Astrocyte (in vitro differentiated cells and primary cell): ENCODE measurements around the gene ZFYVE28. TPM values are rescaled to one million over a fixed set of nuclear protein-coding genes. Genes with fewer than 3 reads are reported as not detected.

Source experiments
- DNase-seq: peaks from one replicate; pipeline ENCODE4 v3.0.0-alpha.2; 2010; ENCODE audit warnings: low read depth
- FAIRE-seq: peaks from 2 replicates; lab custom pipeline; 2011; peaks lifted over from hg19 to GRCh38; lab: Jason Lieb, UNC
- H2AFZ ChIP-seq: 2 replicates; pipeline ENCODE4 v1.6.0; 2012; ENCODE audit warnings: low read depth, low read length, inconsistent platforms
- H3K27ac ChIP-seq: 2 replicates; pipeline ENCODE4 v1.5.1; 2011; ENCODE audit warnings: low read depth, low read length, inconsistent platforms
- H3K27me3 ChIP-seq: 2 replicates; pipeline ENCODE4 v1.6.0; 2011; ENCODE audit warnings: low read length, inconsistent platforms; ENCODE audit not compliant: insufficient read depth
- H3K36me3 ChIP-seq: 2 replicates; pipeline ENCODE4 v1.5.1; 2011; ENCODE audit warnings: low read length, inconsistent platforms; ENCODE audit not compliant: insufficient read depth
- H3K4me1 ChIP-seq: 2 replicates; pipeline ENCODE4 v1.5.1; 2011; ENCODE audit warnings: low read length, inconsistent platforms; ENCODE audit not compliant: insufficient read depth
- H3K4me2 ChIP-seq: 2 replicates; pipeline ENCODE4 v1.6.0; 2012; ENCODE audit warnings: low read length, inconsistent platforms
- H3K4me3 ChIP-seq: 2 replicates; pipeline ENCODE4 v1.5.1; 2011; ENCODE audit warnings: low read depth, mild to moderate bottlenecking, low read length, inconsistent platforms; ENCODE audit not compliant: insufficient read depth
- H3K79me2 ChIP-seq: 2 replicates; pipeline ENCODE4 v1.6.0; 2012; ENCODE audit warnings: mild to moderate bottlenecking, low read length, inconsistent platforms; ENCODE audit not compliant: insufficient read depth
- H3K9ac ChIP-seq: 2 replicates; pipeline ENCODE4 v1.6.0; 2012; ENCODE audit warnings: mild to moderate bottlenecking, low read length, inconsistent platforms
- H3K9me3 ChIP-seq: 2 replicates; pipeline ENCODE4 v1.5.1; 2012; ENCODE audit warnings: low read depth, mild to moderate bottlenecking, low read length, inconsistent platforms; ENCODE audit not compliant: insufficient read depth
- H4K20me1 ChIP-seq: 2 replicates; pipeline ENCODE4 v1.6.0; 2012; ENCODE audit warnings: low read length, inconsistent platforms; ENCODE audit not compliant: insufficient read depth
- H3K27ac Mint-ChIP-seq: one replicate; pipeline ENCODE4 v1.8.0; 2021; ENCODE audit warnings: mild to moderate bottlenecking, mixed read lengths; ENCODE audit not compliant: unreplicated experiment
- H3K27me3 Mint-ChIP-seq: one replicate; pipeline ENCODE4 v1.8.0; 2021; ENCODE audit warnings: low read depth, mixed read lengths; ENCODE audit not compliant: unreplicated experiment
- H3K36me3 Mint-ChIP-seq: one replicate; pipeline ENCODE4 v1.8.0; 2021; ENCODE audit warnings: low read depth, mixed read lengths; ENCODE audit not compliant: unreplicated experiment
- H3K4me1 Mint-ChIP-seq: one replicate; pipeline ENCODE4 v1.8.0; 2021; ENCODE audit warnings: low read depth, mixed read lengths; ENCODE audit not compliant: unreplicated experiment
- H3K4me3 Mint-ChIP-seq: one replicate; pipeline ENCODE4 v1.8.0; 2021; ENCODE audit warnings: mild to moderate bottlenecking, moderate library complexity, mixed read lengths; ENCODE audit not compliant: unreplicated experiment
- H3K9me3 Mint-ChIP-seq: one replicate; pipeline ENCODE4 v1.8.0; 2021; ENCODE audit warnings: mild to moderate bottlenecking, mixed read lengths; ENCODE audit not compliant: unreplicated experiment
- CTCF ChIP-seq: IDR thresholded peaks from 2 replicates; pipeline ENCODE4 v1.5.1; 2011; ENCODE audit warnings: low read depth, mild to moderate bottlenecking, inconsistent platforms, low read length, moderate library complexity; ENCODE audit not compliant: insufficient read depth
- EZH2 ChIP-seq: IDR thresholded peaks from 2 replicates; pipeline ENCODE4 v1.6.1; 2012; ENCODE audit warnings: mild to moderate bottlenecking, low read length, inconsistent platforms; ENCODE audit not compliant: insufficient read depth
- total RNA-seq: library from RNA; stranded (reverse); gene quantifications from 2 replicates; pipeline ENCODE4 v1.2.1, GENCODE V29; 2021

Gene ZFYVE28
- total RNA-seq, 1 donor from 2014 or later: 0.68 TPM

GRCh38 chr4:2368746-2369437 lies 49.6 kb downstream of the ZFYVE28 start:
- Histone ChIP-seq H3K4me2 (no peak overlapping the region), H3K4me1 (no peaks in the 10 kb centered on the region), H3K27ac (no peak overlapping the region), H3K9ac (no peak overlapping the region), H3K27me3 (peaks cover 13% of the 10 kb centered on the region), H2AFZ (no peak overlapping the region), H3K4me3 (no peak overlapping the region), H3K9me3 (peaks cover 14% of the 10 kb centered on the region), H3K79me2 (no peaks in the 10 kb centered on the region), H3K36me3 (no peaks in the 10 kb centered on the region), H4K20me1 (no peaks in the 10 kb centered on the region)
- TF ChIP-seq CTCF (no peak), EZH2 (no peak)
- no peak overlapping the region for H3K27ac Mint-ChIP-seq
- no peaks in the 10 kb centered on the region for H3K36me3 Mint-ChIP-seq
- DNase-seq: no peak
- no peak for FAIRE-seq
- no peaks in the 10 kb centered on the region for H3K4me1 Mint-ChIP-seq
- H3K9me3 Mint-ChIP-seq: peaks cover 11% of the 10 kb centered on the region
- H3K4me3 Mint-ChIP-seq: no peak overlapping the region
- peaks cover 40% of the 10 kb centered on the region for H3K27me3 Mint-ChIP-seq

GRCh38 chr4:2367626-2368025 lies 50.8 kb downstream of the ZFYVE28 start:
- Histone ChIP-seq H3K27ac (no peak overlapping the region), H3K4me1 (no peaks in the 10 kb centered on the region), H3K27me3 (peaks cover 13% of the 10 kb centered on the region), H3K36me3 (no peaks in the 10 kb centered on the region), H3K9me3 (peaks cover 9% of the 10 kb centered on the region), H3K79me2 (no peaks in the 10 kb centered on the region), H3K4me2 (no peak overlapping the region), H3K9ac (no peak overlapping the region), H4K20me1 (no peaks in the 10 kb centered on the region), H2AFZ (no peak overlapping the region), H3K4me3 (no peak overlapping the region)
- Mint-ChIP-seq H3K27me3 (peaks cover 48% of the 10 kb centered on the region), H3K4me1 (no peaks in the 10 kb centered on the region), H3K36me3 (no peaks in the 10 kb centered on the region), H3K9me3 (peaks cover 6% of the 10 kb centered on the region), H3K27ac (no peak overlapping the region), H3K4me3 (no peak overlapping the region)
- TF ChIP-seq EZH2 (no peak), CTCF (no peak)
- DNase-seq: no peak
- no peak for FAIRE-seq
